Subcutaneous adipose tissue (tissue), 4 donors: Measurements from ENCODE around the gene PTPRG. TPM values are rescaled to one million over a fixed set of nuclear protein-coding genes. Genes with fewer than 3 reads are reported as not detected.

Experiments used
- total RNA-seq, 4 donors: library from RNA; depleted of rRNA; stranded (reverse); fragments of >200 nt; gene quantifications; one replicate each; pipeline ENCODE4 v1.1.0, GENCODE V29; 2016
- TF ChIP-seq, protein P1 (sequence below): fragments of 450-650 bp; IDR thresholded peaks from one replicate; pipeline ENCODE4 v1.5.1; 2016; ENCODE audit warnings: low read depth, mild to moderate bottlenecking, control low read depth, antibody characterized with exemption, moderate library complexity

PTPRG gene
- total RNA-seq, 4 donors from 2014 or later = 115 to 164 (median 159) TPM

DNA sequence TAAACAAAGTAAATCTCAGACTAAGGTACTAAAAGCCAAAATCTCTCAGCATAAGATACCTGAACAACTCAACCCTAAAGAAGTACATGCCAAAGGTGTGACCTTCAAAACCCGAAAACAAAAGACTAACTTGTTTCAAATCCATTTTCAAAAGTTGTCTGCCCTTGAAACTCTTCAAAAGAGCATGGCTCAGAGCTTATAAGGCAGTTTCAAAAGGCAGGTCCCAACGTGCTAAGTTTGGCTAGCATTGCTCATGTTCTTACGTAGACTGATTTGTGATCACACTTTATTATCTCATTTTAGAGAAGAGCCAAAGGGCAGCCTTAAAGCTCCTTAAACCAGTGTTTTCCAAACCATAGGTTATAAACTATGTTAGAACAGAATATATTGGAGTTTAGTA is 699.8 kb downstream of the PTPRG start:
- TF ChIP-seq, protein P1, sequence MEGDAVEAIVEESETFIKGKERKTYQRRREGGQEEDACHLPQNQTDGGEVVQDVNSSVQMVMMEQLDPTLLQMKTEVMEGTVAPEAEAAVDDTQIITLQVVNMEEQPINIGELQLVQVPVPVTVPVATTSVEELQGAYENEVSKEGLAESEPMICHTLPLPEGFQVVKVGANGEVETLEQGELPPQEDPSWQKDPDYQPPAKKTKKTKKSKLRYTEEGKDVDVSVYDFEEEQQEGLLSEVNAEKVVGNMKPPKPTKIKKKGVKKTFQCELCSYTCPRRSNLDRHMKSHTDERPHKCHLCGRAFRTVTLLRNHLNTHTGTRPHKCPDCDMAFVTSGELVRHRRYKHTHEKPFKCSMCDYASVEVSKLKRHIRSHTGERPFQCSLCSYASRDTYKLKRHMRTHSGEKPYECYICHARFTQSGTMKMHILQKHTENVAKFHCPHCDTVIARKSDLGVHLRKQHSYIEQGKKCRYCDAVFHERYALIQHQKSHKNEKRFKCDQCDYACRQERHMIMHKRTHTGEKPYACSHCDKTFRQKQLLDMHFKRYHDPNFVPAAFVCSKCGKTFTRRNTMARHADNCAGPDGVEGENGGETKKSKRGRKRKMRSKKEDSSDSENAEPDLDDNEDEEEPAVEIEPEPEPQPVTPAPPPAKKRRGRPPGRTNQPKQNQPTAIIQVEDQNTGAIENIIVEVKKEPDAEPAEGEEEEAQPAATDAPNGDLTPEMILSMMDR = no peak

DNA sequence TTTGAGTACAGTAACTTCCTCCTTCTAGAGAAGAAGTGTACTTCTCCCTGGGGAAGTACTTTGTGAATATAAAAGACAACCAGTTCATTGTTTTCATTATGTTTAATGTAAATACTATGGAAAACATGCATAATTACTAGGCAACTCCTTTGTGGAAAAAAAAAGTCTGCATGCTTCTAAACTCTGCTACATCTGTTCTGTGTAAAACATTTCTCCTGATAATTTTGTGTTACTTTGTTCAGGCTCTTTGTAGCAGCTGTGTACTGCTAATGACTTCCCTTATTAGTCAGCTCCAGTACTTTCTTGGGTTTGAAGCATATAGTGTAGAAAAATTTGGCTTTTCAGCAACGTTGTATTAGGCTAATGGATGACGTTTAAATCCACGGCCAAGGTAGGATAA is 700.4 kb downstream of the PTPRG start:
- TF ChIP-seq, protein P1 = no peak

DNA sequence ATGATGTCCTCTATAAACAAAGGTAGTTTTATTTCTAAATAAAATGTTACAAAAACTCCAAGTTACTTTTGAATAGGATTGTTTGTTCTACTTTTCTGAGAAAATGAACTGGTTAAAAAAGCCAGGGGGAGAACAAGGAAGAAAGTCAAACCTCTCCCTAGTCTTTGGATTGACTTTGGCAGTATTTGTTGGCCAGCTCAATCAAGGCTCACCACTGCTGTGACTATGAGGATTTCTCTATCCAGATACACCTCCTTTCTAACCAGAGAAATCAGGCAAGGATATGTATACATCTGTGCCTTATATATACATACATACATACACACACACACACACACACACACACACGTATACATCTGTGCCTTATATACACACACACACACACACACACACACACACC is 704.2 kb downstream of the PTPRG start:
- TF ChIP-seq, protein P1 = no peak

DNA sequence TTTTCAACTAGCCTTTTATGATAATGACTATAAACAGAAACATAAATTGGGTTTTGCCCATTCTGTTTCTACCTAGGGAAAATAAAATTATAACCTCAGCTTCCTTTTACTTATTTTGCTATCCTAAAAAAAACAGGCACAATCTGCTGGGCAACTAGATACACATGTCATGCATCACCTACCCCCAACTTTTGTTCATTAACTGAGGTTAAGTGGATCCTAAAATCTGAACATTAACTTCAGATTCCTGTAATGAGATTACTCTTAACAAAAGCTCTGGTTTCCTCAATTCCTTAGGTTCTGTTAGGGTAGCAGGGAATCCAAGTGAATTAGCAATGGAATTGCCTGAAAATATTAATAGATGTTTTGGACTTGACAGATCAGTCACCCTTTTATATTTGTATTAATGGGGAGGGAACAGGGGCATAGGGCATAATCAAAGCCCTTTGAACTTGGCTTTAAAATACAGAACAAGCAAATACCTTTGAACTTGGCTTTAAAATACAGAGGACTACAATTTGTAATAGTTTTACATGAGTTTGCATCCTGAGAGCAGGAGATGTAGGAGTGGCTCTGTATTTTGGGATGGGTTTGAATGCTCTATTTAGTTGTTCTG is 705.4 kb downstream of the PTPRG start:
- TF ChIP-seq, protein P1 = no peak

DNA sequence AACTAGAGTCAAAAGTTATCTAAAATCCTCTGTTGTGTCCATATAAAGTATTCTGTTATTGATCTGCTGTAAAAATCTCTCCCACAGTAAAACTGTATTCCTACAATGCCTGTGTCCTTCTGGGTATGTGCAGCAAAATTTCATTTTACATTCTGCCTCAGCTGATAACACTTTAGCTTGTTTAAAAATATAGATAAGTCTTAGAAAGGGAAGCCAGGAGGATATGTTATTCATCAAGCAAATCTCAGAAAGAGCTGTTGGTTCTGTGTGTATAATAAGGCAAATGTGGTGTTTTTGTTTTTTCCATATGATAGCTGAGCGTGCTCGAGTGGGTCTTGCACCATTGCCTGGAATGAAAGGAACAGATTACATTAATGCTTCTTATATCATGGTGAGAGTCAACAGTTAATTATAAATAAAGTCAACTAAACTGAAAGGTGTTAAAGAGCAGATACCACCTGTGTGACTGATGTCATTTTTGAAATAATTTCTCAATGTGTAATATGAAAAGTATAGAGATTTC is 715.3 kb downstream of the PTPRG start:
- TF ChIP-seq, protein P1 = no peak

DNA sequence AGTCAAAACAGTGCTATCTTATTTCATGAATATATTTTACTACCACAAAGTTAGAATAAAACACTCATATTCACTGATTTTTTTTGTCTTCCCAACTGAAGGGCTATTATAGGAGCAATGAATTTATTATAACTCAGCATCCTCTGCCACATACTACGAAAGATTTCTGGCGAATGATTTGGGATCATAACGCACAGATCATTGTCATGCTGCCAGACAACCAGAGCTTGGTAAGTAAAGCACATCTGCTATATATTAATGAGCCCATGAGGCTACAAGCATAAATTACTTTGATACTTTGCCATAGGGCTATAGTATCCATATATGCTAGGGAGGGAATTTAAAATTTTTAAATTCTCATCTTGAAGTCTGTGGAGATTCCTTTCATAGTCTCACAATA is 716.1 kb downstream of the PTPRG start:
- TF ChIP-seq, protein P1 = no peak

DNA sequence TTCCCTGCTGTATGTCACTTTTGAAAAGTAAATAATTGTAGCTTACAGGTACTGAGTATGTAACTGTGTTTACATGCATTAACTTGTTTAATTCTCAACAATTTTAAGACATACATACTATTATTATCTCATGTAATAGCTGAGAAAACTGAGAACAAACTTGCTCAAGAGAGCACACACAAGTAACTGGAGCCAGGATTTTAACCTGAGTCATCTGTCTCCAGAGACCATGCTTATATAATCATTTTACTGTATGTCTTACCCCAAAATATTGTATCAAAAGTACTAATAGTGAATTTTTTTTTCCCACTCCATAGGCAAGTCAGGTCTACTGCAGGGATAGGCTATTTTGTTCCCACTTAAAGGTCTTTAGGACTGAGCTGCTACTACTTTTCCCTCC is 716.6 kb downstream of the PTPRG start:
- TF ChIP-seq, protein P1 = no peak
